Kidney tubule cell (primary cell): ENCODE measurements around the gene DHRS7B.
"Not testable (repeated sequence)": the region's sequence is repeated elsewhere in the genome, so short reads cannot be mapped to it uniquely, and the experiment has no call there.

Experiments used
- DNase-seq: peaks from one replicate; pipeline ENCODE4 v3.0.0-alpha.2; 2018; ENCODE audit warnings: low spot score

Gene DHRS7B

GRCh38 chr17:21108651-21109050 is 18.1 kb upstream of the DHRS7B start:
- no peak for DNase-seq

GRCh38 chr17:21113049-21113690 is 13.6 kb upstream of the DHRS7B start:
- no peak for DNase-seq

GRCh38 chr17:21113716-21114115 is 13.0 kb upstream of the DHRS7B start:
- DNase-seq, result no peak

- not testable (repeated sequence) for DNase-seq
Measured at GRCh38 chr17:21114791-21115190, 12.0 kb upstream of the DHRS7B start.

GRCh38 chr17:21119247-21119918 is 7.4 kb upstream of the DHRS7B start:
- peak; percentile 82 for DNase-seq

GRCh38 chr17:21119919-21120249 is 6.9 kb upstream of the DHRS7B start:
- DNase-seq, result no peak

- DNase-seq, result peak; percentile 44
Measured at GRCh38 chr17:21124086-21124485, 2.7 kb upstream of the DHRS7B start.

- not testable (repeated sequence) for DNase-seq
Measured at GRCh38 chr17:21124517-21124916, 2.2 kb upstream of the DHRS7B start.

- DNase-seq, result no peak
Measured at GRCh38 chr17:21125862-21126261, 902 bp upstream of the DHRS7B start.

GRCh38 chr17:21127509-21128077 is 829 bp downstream of the DHRS7B start:
- no peak for DNase-seq

- DNase-seq, result peak; percentile 59
Measured at GRCh38 chr17:21129023-21129681, 2.4 kb downstream of the DHRS7B start.

GRCh38 chr17:21131137-21131536 is 4.4 kb downstream of the DHRS7B start:
- DNase-seq, result no peak

GRCh38 chr17:21132428-21132827 is 5.7 kb downstream of the DHRS7B start:
- DNase-seq, result no peak

GRCh38 chr17:21134559-21134958 is 7.8 kb downstream of the DHRS7B start:
- no peak for DNase-seq

- DNase-seq, result peak; percentile 68
Measured at GRCh38 chr17:21140911-21141310, 14.1 kb downstream of the DHRS7B start.

GRCh38 chr17:21141331-21141730 is 14.6 kb downstream of the DHRS7B start:
- DNase-seq, result peak; percentile 71

GRCh38 chr17:21142065-21142464 is 15.3 kb downstream of the DHRS7B start:
- not testable (repeated sequence) for DNase-seq

- no peak for DNase-seq
Measured at GRCh38 chr17:21143695-21144094, 16.9 kb downstream of the DHRS7B start.

- peak; percentile 28 for DNase-seq
Measured at GRCh38 chr17:21144299-21144698, 17.5 kb downstream of the DHRS7B start.

- no peak for DNase-seq
Measured at GRCh38 chr17:21146362-21147015, 19.7 kb downstream of the DHRS7B start.

GRCh38 chr17:21149621-21150020 is 22.9 kb downstream of the DHRS7B start:
- DNase-seq, result no peak

- DNase-seq, result no peak
Measured at GRCh38 chr17:21152731-21153130, 26.0 kb downstream of the DHRS7B start.
